Chondrocyte (in vitro differentiated cells): ENCODE results near the gene ARHGAP15. TPM values are rescaled to one million over a fixed set of nuclear protein-coding genes. Genes with fewer than 3 reads are reported as not detected.

Experiments used
- DNase-seq: peaks from one replicate; pipeline ENCODE4 v3.0.0; 2021; ENCODE audit warnings: mixed read lengths, low spot score
- H3K27ac Mint-ChIP-seq: one replicate; pipeline ENCODE4 v1.8.0; 2021; ENCODE audit warnings: mild to moderate bottlenecking, moderate library complexity, mixed read lengths; ENCODE audit not compliant: unreplicated experiment
- H3K27me3 Mint-ChIP-seq: 2 replicates; pipeline ENCODE4 v1.8.0; 2021; ENCODE audit warnings: low read depth, mixed read lengths
- H3K36me3 Mint-ChIP-seq: 2 replicates; pipeline ENCODE4 v1.8.0; 2021; ENCODE audit warnings: low read depth, mixed read lengths
- H3K4me1 Mint-ChIP-seq: 2 replicates; pipeline ENCODE4 v1.8.0; 2021; ENCODE audit warnings: low read depth, mild to moderate bottlenecking, mixed read lengths
- H3K4me3 Mint-ChIP-seq: one replicate; pipeline ENCODE4 v1.8.0; 2021; ENCODE audit warnings: mild to moderate bottlenecking, moderate library complexity, mixed read lengths; ENCODE audit not compliant: unreplicated experiment
- H3K9me3 Mint-ChIP-seq: 2 replicates; pipeline ENCODE4 v1.8.0; 2021; ENCODE audit warnings: low read depth, mixed read lengths
- total RNA-seq: library from RNA; stranded (reverse); gene quantifications from 3 replicates; pipeline ENCODE4 v1.2.1, GENCODE V29; 2021
- TF ChIP-seq, protein P1 (sequence below): fragments of 200-600 bp; sonication (generic); IDR thresholded peaks from 2 replicates; pipeline ENCODE4 v1.5.0; 2021; ENCODE audit warnings: antibody characterized with exemption, mild to moderate bottlenecking, moderate library complexity

ARHGAP15 gene
- total RNA-seq, 1 donor from 2014 or later = 0.42 TPM

DNA sequence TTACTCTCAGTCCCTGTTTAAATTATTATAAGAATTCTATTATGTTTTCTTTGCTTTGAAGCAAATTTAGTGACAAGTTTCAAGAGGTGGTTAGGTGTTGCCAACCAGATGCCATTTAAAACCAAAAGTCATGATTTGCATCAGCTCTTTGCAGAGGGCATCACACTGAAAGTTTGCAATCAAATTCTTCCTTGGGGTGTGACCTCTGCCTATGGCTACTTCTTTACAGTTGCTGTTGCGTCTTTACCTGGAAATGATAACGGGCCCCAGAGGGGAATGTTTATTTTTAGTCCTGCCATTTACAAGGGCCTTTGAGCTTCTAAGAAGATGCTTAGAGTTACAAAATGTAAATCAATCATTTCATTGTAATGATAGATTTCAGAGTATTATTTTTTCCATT is 561.0 kb downstream of the ARHGAP15 start:
- DNase-seq = no peak
- Mint-ChIP-seq H3K27ac (no peak overlapping the region), H3K36me3 (no peaks in the 10 kb centered on the region), H3K9me3 (no peaks in the 10 kb centered on the region), H3K27me3 (peaks cover 3% of the 10 kb centered on the region), H3K4me3 (no peak overlapping the region), H3K4me1 (peaks cover 11% of the 10 kb centered on the region)
- TF ChIP-seq, protein P1, sequence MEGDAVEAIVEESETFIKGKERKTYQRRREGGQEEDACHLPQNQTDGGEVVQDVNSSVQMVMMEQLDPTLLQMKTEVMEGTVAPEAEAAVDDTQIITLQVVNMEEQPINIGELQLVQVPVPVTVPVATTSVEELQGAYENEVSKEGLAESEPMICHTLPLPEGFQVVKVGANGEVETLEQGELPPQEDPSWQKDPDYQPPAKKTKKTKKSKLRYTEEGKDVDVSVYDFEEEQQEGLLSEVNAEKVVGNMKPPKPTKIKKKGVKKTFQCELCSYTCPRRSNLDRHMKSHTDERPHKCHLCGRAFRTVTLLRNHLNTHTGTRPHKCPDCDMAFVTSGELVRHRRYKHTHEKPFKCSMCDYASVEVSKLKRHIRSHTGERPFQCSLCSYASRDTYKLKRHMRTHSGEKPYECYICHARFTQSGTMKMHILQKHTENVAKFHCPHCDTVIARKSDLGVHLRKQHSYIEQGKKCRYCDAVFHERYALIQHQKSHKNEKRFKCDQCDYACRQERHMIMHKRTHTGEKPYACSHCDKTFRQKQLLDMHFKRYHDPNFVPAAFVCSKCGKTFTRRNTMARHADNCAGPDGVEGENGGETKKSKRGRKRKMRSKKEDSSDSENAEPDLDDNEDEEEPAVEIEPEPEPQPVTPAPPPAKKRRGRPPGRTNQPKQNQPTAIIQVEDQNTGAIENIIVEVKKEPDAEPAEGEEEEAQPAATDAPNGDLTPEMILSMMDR = no peak

DNA sequence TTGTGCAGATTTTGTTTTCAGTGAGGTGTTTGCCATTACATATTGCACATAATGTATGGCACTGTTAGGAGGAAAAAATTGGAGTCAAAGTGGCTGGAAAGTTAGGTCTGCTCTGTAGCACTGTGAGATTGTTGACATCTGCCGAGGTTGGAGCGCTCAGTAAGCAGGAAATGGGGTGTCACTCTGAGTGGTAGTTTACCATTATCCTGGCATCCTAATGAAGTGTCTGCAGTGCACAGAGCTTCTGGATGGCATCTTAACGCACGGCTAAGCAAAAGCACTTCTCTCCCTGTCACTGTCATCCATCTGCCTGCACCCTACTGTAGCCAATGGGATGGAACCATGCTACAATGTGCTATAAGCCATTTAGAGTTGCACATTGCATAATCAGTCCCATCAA is 561.9 kb downstream of the ARHGAP15 start:
- no peak overlapping the region for H3K4me3 Mint-ChIP-seq
- peaks cover 3% of the 10 kb centered on the region for H3K27me3 Mint-ChIP-seq
- no peaks in the 10 kb centered on the region for H3K36me3 Mint-ChIP-seq
- H3K27ac Mint-ChIP-seq = no peak overlapping the region
- TF ChIP-seq, protein P1 = no peak
- H3K4me1 Mint-ChIP-seq = peaks cover 11% of the 10 kb centered on the region
- no peaks in the 10 kb centered on the region for H3K9me3 Mint-ChIP-seq
- DNase-seq = no peak

DNA sequence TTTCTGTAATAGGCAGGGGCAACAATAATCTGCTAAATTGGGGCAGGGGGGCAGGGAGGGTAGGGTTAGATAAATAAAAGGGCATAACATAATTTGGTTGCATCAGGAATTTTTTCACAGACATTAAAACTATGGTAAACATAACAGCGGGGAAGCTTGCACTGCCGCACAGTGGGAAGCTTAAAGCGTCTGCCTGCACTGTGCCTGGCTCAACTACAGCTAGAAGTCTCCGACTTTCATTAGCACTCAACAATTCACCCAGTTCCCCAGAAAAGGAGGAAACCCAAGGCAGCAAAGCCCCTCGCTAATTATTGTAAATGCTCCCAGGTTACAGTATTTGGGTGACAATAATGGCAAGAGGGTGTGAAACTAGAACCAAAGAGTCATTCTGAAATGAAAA is 562.9 kb downstream of the ARHGAP15 start:
- Mint-ChIP-seq H3K27me3 (peaks cover 3% of the 10 kb centered on the region), H3K27ac (no peak overlapping the region), H3K4me1 (peaks cover 11% of the 10 kb centered on the region), H3K36me3 (no peaks in the 10 kb centered on the region), H3K9me3 (no peaks in the 10 kb centered on the region), H3K4me3 (no peak overlapping the region)
- DNase-seq = no peak
- TF ChIP-seq, protein P1 = no peak

DNA sequence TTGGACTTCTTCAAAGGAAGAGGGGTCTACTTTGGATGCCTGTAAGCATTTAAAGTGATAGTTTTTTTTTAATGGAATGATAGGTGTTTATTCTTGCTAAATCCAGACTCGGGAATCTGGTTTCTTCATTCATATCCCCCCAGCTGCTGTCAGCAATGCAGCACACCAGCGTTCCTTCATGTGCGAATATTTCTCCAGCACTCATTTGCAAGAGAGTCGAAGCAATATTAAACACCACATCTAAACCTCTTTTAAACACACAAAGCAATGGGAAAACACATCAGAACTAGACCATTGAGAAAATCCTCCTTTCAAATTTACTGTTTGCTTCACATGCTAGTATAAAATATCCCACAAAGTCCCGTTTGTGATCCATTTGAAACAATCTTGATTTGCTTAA is 563.7 kb downstream of the ARHGAP15 start:
- H3K36me3 Mint-ChIP-seq = no peaks in the 10 kb centered on the region
- no peak overlapping the region for H3K27ac Mint-ChIP-seq
- DNase-seq = no peak
- H3K27me3 Mint-ChIP-seq = peaks cover 3% of the 10 kb centered on the region
- peaks cover 11% of the 10 kb centered on the region for H3K4me1 Mint-ChIP-seq
- TF ChIP-seq, protein P1 = no peak
- no peak overlapping the region for H3K4me3 Mint-ChIP-seq
- no peaks in the 10 kb centered on the region for H3K9me3 Mint-ChIP-seq

DNA sequence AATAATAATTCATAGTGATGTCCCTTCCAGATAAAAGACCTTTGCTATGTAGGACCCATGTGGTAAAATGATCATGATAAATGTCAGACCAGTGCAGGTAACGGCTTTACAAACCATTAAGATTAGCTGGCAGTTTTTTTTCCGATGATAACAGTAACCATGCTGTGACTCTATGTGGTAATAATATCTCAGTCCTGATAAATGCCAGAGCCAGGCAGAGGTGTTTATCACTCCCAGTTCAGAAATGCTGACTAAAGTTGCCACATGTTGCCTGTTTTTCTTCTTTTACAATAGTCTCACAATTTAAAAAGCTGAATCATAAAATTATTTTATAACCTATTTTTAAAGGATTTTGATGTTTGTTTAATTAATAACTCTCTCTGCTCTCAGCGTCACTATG is 565.1 kb downstream of the ARHGAP15 start:
- H3K4me1 Mint-ChIP-seq = peaks cover 4% of the 10 kb centered on the region
- TF ChIP-seq, protein P1 = no peak
- peaks cover 3% of the 10 kb centered on the region for H3K27me3 Mint-ChIP-seq
- no peaks in the 10 kb centered on the region for H3K36me3 Mint-ChIP-seq
- H3K27ac Mint-ChIP-seq = no peak overlapping the region
- H3K4me3 Mint-ChIP-seq = no peak overlapping the region
- no peak for DNase-seq
- no peaks in the 10 kb centered on the region for H3K9me3 Mint-ChIP-seq
